ENCODE data around the gene STAT6.

- TF ChIP-seq CTCF (IDR thresholded peaks at IDR 0.05) (no peak), POLR2A (IDR thresholded peaks at IDR 0.05) (no peak), POLR2AphosphoS5 (IDR thresholded peaks at IDR 0.05) (no peak)
These were observed 1.7 kb downstream of the STAT6 start for GRCh38 chr12:57109207-57110103.
